GM21515 (cell line): ENCODE measurements around the gene RNASE2.
"Not testable (repeated sequence)": the region's sequence is repeated elsewhere in the genome, so short reads cannot be mapped to it uniquely, and the experiment has no call there.

Source experiments
- ATAC-seq: cut with Tn5 transposase; IDR thresholded peaks from one replicate; pipeline ENCODE4 v1.9.1; 2021; ENCODE audit not compliant: unreplicated experiment

RNASE2 gene

GRCh38 chr14:20980906-20981305 lies 25.6 kb downstream of the RNASE2 start:
- no peak for ATAC-seq

- no peak for ATAC-seq
Observed at GRCh38 chr14:20982646-20983369, 27.5 kb downstream of the RNASE2 start.

- ATAC-seq, result not testable (repeated sequence)
Observed at GRCh38 chr14:20985650-20986049, 30.4 kb downstream of the RNASE2 start.

GRCh38 chr14:20986811-20987210 lies 31.5 kb downstream of the RNASE2 start:
- no peak for ATAC-seq

- no peak for ATAC-seq
Observed at GRCh38 chr14:20988717-20989470, 33.6 kb downstream of the RNASE2 start.

GRCh38 chr14:20989471-20989786 lies 34.1 kb downstream of the RNASE2 start:
- ATAC-seq, result no peak

GRCh38 chr14:20989787-20990600 lies 34.7 kb downstream of the RNASE2 start, which contains the start of gene METTL17:
METTL17 (plus strand) TSS chr14:20989980; CDS start chr14:20990003, 23 bp downstream.
- ATAC-seq, result peak; percentile 96

GRCh38 chr14:20996521-20996920 lies 41.2 kb downstream of the RNASE2 start:
- ATAC-seq, result no peak

- ATAC-seq, result no peak
Observed at GRCh38 chr14:20997115-20997514, 41.8 kb downstream of the RNASE2 start.

GRCh38 chr14:20997564-20997963 lies 42.3 kb downstream of the RNASE2 start:
- ATAC-seq, result no peak

GRCh38 chr14:20998139-20998538 lies 42.9 kb downstream of the RNASE2 start:
- no peak for ATAC-seq

- no peak for ATAC-seq
Observed at GRCh38 chr14:20998674-20999366, 43.5 kb downstream of the RNASE2 start, which contains the start of gene SLC39A2. SLC39A2 (plus strand) TSS chr14:20999293; CDS start chr14:20999447, 154 bp downstream.

- ATAC-seq, result no peak
Observed at GRCh38 chr14:20999591-20999990, 44.3 kb downstream of the RNASE2 start.

GRCh38 chr14:21001218-21001617 lies 45.9 kb downstream of the RNASE2 start:
- ATAC-seq, result no peak

- ATAC-seq, result no peak
Observed at GRCh38 chr14:21003788-21004346, 48.6 kb downstream of the RNASE2 start.
